Nephron (organoid): ENCODE results near the gene GSN.

Experiments
- H3K27ac Mint-ChIP-seq, 3 experiments: 2 replicates each; pipeline ENCODE4 v1.8.0; 2020; ENCODE audit warnings: mixed read lengths in 3 of 3, mild to moderate bottlenecking in 2 of 3, moderate library complexity in 1 of 3
- H3K27me3 Mint-ChIP-seq: 2 replicates; pipeline ENCODE4 v1.8.0; 2021; ENCODE audit warnings: low read depth, mild to moderate bottlenecking, moderate library complexity, mixed read lengths
- H3K36me3 Mint-ChIP-seq: 2 replicates; pipeline ENCODE4 v1.8.0; 2020; ENCODE audit warnings: low read depth, mixed read lengths
- H3K4me1 Mint-ChIP-seq: 2 replicates; pipeline ENCODE4 v1.8.0; 2020; ENCODE audit warnings: mixed read lengths
- H3K4me3 Mint-ChIP-seq, 3 experiments: 2 replicates each; pipeline ENCODE4 v1.8.0; 2020; ENCODE audit warnings: mild to moderate bottlenecking in 3 of 3, mixed read lengths in 3 of 3, moderate library complexity in 2 of 3
- H3K9me3 Mint-ChIP-seq: 2 replicates; pipeline ENCODE4 v1.8.0; 2020; ENCODE audit warnings: mixed read lengths
- TF ChIP-seq, protein P1 (sequence below), 3 experiments: fragments of 200-600 bp; sonication (generic); IDR thresholded peaks; one replicate each; pipeline ENCODE4 v1.5.0; 2021; ENCODE audit warnings: antibody characterized with exemption in 3 of 3; ENCODE audit not compliant: unreplicated experiment in 3 of 3

The GSN gene

DNA sequence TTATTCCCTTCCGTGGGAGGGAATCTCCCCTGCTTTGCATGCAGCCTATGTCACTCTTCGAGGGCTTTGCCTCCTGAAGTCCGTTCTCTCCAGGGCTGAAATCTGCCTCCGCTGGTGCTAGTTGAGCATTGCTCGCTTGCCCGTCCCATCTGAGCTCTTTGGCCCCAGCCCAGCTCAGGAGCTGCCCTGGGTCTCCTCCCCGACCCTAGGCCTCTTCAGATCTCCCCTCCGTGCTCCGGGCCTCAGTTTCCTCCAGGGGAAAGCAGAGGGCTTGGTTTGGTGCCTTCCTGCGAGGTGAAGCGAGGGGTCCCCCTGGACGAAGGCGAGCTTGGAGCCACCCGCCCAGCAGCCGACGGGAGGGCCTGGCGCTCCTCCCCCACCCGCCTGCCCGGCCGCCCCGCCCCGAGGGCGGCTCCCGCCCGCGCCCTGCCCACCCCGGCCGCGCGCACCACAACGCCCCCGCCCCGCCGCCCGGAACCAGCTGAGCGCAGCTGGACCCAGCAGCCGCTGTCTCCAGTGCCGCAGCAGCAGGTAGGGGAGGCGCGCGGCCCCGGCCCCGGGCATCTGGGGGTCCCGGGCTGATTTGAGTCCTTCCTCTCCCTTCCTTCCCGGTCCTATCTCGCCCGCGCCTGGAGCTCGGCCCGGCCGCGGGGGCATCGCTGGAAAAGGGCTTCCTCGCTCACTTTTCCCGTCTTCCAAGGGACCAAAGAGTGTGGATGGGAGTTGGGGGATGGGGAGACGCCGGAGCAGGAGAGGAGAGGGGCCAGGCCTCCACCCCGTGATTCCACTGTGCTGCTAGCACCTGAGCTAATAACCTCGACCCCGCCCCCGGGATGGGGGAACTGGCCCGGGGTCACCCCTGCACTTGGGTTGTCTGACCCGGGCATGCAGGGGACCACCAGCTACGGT, at the start of gene GSN:
TSS of gene GSN (plus strand) at position 474 of the 909 bp plus-strand sequence. CDS start 33,810 bp downstream, outside the sequence.
- H3K36me3 Mint-ChIP-seq = peaks cover 3% of the 10 kb centered on the region
- TF ChIP-seq, protein P1, sequence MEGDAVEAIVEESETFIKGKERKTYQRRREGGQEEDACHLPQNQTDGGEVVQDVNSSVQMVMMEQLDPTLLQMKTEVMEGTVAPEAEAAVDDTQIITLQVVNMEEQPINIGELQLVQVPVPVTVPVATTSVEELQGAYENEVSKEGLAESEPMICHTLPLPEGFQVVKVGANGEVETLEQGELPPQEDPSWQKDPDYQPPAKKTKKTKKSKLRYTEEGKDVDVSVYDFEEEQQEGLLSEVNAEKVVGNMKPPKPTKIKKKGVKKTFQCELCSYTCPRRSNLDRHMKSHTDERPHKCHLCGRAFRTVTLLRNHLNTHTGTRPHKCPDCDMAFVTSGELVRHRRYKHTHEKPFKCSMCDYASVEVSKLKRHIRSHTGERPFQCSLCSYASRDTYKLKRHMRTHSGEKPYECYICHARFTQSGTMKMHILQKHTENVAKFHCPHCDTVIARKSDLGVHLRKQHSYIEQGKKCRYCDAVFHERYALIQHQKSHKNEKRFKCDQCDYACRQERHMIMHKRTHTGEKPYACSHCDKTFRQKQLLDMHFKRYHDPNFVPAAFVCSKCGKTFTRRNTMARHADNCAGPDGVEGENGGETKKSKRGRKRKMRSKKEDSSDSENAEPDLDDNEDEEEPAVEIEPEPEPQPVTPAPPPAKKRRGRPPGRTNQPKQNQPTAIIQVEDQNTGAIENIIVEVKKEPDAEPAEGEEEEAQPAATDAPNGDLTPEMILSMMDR (IDR thresholded peaks at IDR 0.05; ENCODE audit: unreplicated experiment in 3 of 3) = no peak
- peak within 1 kb of the TSS; percentile 59 to 95 (median 86) for H3K27ac Mint-ChIP-seq
- peak within 1 kb of the TSS; percentile 91 to 94 (median 92) for H3K4me3 Mint-ChIP-seq
- H3K9me3 Mint-ChIP-seq = no peaks in the 10 kb centered on the region
- H3K27me3 Mint-ChIP-seq = peaks cover 10% of the 10 kb centered on the region
- H3K4me1 Mint-ChIP-seq = peaks cover 74% of the 10 kb centered on the region

DNA sequence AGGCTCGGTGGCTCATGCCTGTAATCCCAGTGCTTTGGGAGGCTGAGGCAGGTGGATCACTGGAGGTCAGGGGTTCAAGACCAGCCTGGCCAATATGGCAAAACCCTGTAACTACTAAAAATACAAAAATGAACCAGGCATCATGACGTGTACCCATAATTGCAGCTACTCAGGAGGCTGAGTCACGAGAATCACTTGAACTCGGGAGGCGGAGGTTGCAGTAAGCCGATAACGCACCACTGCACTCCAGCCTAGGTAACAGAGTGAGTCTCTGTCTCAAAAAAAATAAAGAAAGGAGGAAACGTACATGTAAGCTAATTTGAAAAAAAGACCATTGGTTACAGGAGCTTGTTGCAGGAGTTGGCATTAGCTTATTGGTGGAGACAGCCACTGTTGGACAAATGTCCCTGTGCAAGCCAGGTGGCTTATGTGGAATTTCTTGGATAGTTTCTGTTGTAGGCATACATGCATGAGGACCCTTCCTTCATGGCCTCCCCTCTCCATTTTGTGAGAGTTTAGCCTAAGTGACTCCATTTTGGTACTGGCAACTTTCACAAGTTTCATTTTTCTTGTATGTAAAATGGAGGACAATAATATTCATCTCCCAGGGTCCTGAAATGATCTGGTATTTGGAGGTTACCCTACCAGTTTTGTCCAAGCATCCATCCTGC, 49.5 kb upstream of the GSN start:
- no peaks in the 10 kb centered on the region for H3K9me3 Mint-ChIP-seq

DNA sequence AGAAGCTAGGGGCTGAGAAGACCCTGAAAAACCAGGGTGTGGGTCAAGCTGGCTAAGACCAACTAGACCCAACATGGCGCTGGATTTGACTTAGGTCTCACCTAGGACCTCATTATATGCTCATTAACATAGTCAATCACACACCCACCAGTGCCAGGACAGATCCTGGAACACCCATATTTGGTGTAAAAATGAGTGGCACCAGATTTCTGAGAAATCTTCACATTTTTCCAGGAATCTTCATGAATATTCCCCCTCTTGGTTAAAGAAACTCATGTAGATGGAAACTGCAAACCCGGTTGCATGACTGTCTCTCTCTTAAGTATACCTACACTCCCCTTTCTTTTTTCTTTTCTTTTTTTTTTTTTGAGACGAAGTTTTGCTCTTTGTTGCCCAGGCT, 48.4 kb upstream of the GSN start:
- Mint-ChIP-seq H3K36me3 (no peaks in the 10 kb centered on the region), H3K4me3 (no peak overlapping the region), H3K9me3 (no peaks in the 10 kb centered on the region), H3K27me3 (no peaks in the 10 kb centered on the region), H3K4me1 (peaks cover 6% of the 10 kb centered on the region), H3K27ac (no peak overlapping the region)
- TF ChIP-seq, protein P1 (IDR thresholded peaks at IDR 0.05; ENCODE audit: unreplicated experiment in 3 of 3) = no peak

More for the DNA sequence above, 49.5 kb upstream of the GSN start:
- Mint-ChIP-seq H3K27me3 (no peaks in the 10 kb centered on the region), H3K4me1 (peaks cover 6% of the 10 kb centered on the region), H3K36me3 (no peaks in the 10 kb centered on the region), H3K27ac (no peak overlapping the region), H3K4me3 (no peak overlapping the region)
- TF ChIP-seq, protein P1 (IDR thresholded peaks at IDR 0.05; ENCODE audit: unreplicated experiment in 3 of 3) = no peak

- H3K36me3 Mint-ChIP-seq = no peaks in the 10 kb centered on the region
- H3K4me1 Mint-ChIP-seq = peaks cover 6% of the 10 kb centered on the region
- TF ChIP-seq, protein P1 (IDR thresholded peaks at IDR 0.05; ENCODE audit: unreplicated experiment in 3 of 3) = no peak
- no peaks in the 10 kb centered on the region for H3K9me3 Mint-ChIP-seq
- no peaks in the 10 kb centered on the region for H3K27me3 Mint-ChIP-seq
- peak overlapping the region in 1 of 3 experiments; percentile 6 for H3K4me3 Mint-ChIP-seq
- no peak overlapping the region for H3K27ac Mint-ChIP-seq
Observed at GRCh38 chr9:121220996-121221663, 46.8 kb upstream of the GSN start.

DNA sequence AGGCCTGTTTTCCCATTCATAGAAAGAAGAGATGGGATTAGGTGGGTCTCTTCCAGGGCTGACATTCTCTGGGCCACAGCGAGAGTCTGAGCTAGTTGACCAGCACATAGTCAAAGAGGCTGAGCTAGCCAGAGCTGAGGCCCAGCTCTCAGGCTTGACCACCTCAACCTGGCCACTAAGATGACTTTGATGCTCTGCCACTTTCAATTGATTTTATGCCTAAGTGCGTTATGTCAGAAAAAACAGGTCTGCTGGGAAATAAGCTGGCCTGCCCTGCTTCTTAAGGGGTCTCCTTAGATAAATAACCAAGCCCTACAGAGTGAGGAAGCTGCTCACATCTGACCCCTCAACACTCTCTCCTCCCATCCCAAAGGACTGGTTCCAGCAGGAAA, 46.3 kb upstream of the GSN start:
- TF ChIP-seq, protein P1 (IDR thresholded peaks at IDR 0.05; ENCODE audit: unreplicated experiment in 3 of 3) = no peak
- Mint-ChIP-seq H3K4me1 (peaks cover 6% of the 10 kb centered on the region), H3K4me3 (no peak overlapping the region), H3K36me3 (no peaks in the 10 kb centered on the region), H3K27ac (no peak overlapping the region), H3K9me3 (no peaks in the 10 kb centered on the region), H3K27me3 (no peaks in the 10 kb centered on the region)
